ENCODE measurements around the gene ASB15.
"Not testable (repeated sequence)": the region's sequence is repeated elsewhere in the genome, so short reads cannot be mapped to it uniquely, and the experiment has no call there.

ASB15 gene

DNA sequence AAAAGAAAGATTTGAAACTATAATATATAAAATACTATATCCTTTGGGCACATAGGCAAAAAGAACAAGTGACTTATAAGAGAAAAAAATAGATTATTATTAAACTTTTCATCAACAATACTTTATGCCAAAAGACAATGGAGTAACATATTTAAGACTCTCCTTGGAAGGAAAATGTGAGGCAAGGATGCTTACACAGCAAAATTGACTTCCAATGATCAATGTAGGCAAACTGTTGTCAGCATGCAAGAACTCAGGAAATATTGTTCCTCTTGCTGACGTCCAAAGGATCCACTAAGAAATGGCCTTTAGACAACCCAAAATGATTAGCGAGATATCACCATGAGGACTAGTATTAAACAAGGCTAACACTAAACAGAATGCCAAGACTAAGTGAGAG lies 31.2 kb downstream of the ASB15 start:
- intact Hi-C loops (cut with DNase I): no loop called here
- no peak for DNase-seq

DNA sequence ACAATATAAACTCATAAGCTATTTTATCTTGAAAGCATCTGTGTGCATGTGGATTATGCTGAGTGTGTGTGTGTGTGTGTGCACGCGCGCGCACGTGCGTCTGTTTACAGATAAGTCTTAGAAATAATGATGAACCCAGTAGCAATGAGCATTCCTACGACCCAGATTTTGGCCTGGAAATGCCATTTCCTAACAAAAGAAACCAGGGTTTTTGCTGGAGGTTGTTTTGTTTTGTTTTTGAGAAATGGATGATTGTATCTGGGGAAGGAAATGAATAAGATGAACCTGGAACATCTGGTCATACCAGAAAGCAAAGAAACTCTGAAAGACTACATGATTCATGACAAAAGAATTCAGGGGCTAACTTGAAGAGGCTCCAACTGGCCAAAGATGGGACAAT lies 31.9 kb downstream of the ASB15 start:
- no peak for DNase-seq
- intact Hi-C loops (cut with DNase I): no loop called here

DNA sequence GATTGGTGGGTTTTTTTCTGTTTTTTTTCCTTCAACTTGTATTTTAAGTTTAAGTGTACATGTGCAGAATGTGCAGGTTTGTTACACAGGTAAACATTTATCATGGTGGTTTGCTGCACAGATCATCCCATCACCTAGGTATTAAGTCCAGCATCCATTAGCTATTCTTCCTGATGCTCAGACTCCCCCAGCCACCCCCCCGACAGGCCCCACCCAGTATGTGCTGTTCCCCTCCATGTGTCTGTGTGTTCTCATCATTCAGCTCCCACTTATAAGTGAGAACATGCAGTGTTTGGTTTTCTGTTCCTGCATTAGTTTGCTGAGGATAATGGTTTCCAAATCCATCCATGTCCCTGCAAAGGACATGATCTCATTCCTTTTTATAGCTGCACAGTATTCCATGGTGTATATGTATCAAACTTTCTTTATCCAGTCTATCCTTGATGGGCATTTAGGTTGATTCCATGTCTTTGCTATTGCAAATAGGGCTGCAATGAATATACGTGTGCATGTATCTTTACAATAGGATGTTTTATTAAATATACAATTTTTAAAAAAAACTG lies 32.5 kb downstream of the ASB15 start:
- DNase-seq; intact Hi-C loops (cut with DNase I): not testable (repeated sequence)

DNA sequence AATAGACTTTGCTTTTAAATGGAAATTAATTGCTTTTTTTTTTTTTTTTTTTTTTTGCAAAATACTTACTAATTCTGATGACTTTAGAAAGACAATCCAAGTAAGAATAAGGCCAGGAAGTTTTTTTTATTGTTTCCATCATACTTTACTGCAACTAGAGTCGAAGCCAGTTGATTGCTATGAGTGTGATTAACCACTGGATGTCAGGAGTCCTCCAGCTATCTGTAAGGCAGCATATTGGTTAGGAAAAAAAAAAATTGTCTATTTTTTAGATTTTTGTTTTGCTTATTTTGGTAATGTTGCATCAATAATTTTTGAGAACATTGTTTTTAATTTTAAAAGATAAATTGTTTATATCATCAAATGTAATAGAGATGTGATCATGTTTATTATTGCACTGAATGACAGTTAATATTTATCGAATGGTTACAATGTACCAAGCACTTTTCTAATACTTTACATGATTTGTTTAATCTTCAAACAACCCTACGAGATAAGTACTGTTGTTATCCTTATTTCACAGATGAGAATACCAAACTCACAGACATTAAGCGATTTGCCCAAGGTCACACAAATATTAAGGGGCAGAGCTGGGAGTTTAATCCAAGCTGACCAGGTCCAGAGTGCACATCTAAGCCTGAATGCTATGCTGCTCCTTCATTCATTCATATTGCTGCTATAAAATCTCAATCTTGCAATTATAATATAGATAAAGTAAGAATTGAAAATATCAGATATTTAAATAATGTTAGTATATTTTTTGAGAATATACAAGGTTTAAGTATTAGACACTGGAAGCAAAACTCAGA lies 34.1 kb downstream of the ASB15 start:
- intact Hi-C loops (cut with DNase I): no loop called here
- DNase-seq: no peak

DNA sequence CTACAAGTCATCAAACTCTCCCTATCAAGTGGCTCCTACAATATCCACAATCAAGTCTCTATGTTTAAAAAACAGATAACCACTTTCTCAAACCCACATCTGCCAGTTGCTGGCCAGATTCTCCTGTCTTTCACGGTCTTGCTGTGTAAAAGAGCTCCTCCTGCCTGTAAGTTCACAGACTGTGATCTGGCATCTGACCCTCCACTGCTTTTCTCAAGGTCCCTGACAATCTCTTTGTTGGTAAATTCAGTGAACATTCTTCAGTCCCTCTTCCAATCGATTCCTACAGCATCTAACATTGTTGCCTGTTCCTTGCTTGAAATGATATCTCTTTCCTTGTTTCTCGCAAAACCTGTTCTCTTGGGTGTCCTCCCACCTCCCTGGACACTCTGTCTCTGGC lies 35.6 kb downstream of the ASB15 start:
- DNase-seq: no peak
- intact Hi-C loops (cut with DNase I): no loop called here

DNA sequence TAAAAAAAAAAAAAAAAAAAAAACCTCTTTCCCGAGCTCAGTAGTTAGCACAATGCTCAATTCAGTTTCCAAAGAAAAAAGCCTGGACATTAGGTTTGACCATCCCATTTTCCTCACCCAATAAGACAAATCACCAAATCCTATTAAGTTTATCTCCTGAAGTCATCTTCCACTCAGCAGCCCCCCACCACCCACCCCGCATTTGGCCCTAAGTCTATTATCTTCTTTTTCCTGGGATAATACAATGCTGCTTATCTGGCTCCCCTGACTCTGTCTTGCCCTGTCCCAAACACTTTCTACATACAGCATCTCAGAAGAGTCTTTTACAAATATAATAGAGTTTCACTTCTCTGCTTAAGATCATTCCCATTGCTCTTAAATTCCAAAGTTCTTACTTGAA lies 36.3 kb downstream of the ASB15 start:
- intact Hi-C loops (cut with DNase I): no loop called here
- DNase-seq: no peak

DNA sequence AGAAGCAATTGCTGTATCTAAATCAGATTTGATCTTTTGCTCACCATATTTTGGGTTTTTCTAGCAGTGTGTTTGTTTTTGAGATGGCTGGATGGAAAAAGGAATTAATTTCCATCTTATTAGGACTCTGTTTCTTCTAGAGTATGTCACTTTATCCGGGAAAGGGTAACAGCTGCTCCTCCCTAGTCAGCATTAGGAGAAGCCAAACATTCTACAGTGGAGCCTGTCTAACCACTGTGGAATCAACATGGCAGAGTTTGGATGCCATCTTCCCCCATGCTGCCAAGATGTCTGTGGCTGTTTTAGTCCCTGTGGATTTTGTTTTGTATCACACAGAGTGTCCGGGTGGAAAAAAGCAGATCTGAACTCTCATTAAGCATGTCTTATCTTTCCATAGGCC lies 38.0 kb downstream of the ASB15 start:
- intact Hi-C loops (cut with DNase I): no loop called here

DNA sequence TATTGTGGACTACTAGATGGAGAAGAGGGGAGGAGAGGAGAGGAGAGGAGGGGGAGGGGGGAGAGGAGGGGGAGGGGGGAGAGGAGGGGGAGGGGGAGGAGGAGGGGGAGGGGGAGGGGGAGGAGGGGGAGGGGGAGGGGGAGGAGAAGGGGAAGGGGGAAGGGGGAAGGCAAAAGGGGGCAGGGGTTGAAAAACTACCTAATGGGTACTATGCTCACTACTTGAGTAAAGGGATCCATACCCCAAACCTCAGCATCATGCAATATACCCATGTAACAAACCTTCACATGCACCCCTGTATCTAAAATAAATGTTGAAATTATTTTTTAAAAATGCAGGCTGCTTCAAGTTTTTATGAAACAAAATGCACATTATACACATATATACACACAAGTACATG lies 39.0 kb downstream of the ASB15 start:
- no peak for DNase-seq
- intact Hi-C loops (cut with DNase I): no loop called here

More for the DNA sequence above, 38.0 kb downstream of the ASB15 start:
- DNase-seq: no peak

DNA sequence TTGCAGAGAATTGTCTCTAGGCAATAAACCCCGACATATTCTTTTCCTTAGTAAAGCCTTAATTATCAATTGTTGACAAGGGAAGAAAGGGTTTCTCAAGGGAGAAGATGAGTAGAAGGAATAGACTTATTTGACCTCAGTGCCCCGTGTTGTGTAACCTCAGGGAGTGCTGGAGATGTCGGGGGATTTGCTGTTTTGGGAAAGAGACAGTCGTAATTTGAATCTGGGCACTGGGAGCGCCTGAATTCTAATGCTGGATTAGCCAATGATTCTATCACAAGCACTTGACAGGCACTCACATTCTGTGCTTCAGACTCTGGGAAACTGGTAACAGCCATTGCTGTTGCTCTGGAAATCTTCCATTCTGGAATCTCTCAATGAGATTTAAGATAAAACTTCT lies 40.3 kb downstream of the ASB15 start:
- no peak for DNase-seq
- intact Hi-C loops (cut with DNase I): no loop called here

DNA sequence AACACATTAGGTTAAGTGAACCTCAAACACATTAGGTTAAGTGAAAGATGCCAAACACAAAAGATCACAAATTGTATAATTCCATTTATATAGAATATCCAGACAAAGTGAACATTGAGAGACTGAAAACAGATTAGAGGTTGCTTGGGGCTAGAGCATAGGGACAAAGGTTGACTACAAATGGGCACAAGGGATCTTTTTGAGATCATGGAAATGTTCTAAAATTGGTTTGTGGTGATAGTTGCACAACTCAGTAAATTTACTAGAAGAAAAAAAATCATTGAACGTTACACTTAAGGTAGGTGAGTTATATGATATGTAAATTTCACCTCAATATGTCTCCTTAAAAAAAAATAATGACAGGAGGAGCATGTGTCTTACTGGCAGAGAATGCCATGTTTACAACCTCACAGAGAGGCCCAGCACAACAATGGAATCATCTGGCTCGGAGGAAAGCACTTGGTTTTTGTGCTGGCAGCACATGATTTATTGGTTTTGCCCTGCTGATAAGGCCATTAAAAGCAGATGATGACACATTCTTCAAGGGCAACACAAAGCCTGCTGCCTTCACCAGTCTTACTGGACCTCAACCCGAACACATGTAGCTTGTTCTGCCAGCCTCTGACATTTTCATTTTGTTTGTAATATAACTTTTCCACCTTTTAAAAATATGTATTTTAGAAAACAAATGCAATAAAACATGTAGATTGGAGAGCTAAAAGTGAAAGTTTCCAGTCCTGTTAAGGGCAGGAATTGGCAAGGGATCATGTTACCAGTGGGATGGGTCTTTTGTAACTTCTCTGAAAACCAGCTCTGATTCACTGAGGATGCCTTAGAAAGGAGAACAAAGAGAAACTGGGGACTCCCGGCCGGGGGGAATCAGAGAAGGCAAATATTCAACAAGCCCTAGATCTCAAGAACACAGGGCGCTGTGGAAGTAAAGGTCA lies 42.1 kb downstream of the ASB15 start:
- intact Hi-C loops (cut with DNase I): no loop called here
- DNase-seq: no peak

DNA sequence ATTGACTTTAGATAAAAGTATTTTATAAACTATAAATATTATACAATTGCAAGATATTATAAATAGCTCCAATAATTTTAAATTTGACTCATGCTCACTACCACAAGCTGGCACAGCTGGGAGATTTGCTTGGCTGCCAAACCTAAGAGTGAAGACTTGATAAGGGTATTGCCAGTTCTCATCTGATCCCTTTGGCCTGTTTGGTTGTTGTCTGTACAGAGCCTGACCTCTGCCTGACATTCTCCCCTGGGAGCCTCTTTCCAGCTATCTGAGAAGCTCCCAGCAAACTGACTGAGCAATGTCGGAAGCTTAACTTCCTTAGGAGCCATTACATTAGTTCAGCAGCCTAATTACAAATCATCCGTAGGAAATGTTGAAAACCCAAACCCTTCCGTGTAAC lies 43.9 kb downstream of the ASB15 start:
- no peak for DNase-seq
- intact Hi-C loops (cut with DNase I): no loop called here

DNA sequence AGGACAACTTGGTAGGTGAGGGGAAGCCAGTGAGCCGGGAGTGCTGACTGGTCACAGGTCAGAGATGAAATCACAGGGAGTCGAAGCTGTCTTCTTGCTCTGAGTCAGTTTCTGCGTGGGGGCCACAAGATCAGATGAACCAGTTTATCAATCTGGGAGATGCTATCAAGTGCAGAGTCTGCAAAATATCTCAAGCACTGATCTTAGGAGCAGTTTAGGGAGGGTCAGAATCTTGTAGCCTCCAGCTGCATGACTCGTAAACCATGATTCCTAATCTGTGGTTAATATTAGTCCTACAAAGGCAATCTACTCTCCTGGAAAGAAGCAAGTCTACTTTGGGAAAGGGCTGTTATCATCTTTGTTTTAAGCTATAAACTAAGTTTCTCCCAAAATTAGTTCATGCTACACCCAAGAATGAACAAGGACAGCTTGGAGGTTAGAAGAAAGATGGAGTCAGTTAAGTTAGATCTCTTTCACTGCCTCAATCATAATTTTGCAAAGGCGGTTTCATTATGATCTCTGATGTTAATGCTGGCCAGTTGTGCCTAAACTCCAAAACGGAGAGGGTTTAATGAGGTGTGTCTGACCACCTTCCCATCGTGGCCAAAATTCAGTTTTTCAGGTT lies 45.6 kb downstream of the ASB15 start:
- DNase-seq: no peak
- intact Hi-C loops (cut with DNase I): no loop called here

DNA sequence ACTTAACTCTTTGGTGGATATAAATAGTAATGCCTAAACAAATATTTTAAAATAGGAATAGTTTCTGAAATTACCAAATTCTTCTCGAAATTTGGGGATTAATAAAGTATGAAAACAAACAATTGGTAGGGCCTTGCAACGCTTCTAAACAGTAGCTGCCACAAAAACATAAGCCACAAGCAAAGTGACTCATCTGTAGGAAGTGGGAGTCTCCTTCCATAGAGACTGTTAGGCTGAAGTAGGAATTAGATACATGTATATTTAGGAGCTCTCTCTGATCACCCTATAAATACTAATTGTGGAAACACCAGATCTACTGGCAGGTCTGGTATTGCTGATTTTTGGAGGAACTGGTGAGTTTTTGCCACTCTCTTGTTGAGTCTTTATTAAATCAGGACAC lies 48.3 kb downstream of the ASB15 start:
- DNase-seq: no peak
- intact Hi-C loops (cut with DNase I): no loop called here

DNA sequence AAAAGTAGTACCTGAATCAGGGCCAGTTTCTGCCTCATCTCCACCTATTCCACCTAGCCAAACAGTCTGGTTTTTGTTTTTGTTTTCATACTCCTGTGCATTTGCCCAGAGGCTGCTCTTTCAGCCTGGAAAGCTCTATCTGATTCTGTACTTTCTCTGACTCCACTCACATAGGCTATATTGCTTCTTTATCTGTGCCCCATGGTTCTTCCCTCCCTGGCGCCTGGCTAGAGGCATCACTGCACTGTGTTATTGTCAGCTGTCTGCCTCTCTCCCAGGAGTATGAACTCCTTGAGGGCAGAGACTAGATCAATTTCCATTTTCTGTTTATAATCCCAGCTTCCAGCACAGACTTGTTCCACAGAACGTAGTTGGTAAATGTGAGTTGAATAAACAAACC lies 49.0 kb downstream of the ASB15 start:
- no peak for DNase-seq
- intact Hi-C loops (cut with DNase I): no loop called here

DNA sequence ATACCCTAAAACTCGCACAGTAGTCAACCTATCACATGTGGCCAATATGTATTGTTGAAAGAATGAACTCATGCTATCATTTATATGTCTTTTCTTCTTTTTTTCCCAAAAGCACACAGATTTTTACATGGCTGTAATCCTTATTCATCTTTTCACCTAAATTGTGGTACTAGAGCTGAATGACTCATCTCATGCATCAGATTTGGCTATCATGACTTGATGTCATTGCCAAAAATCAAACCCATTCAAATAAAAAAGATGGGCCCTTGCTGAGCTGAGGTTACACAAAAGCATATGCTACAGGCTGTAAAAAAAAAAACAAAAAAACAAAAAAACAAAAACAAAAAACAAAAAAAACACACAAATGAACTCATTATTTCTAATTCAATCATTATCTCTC lies 50.8 kb downstream of the ASB15 start:
- intact Hi-C loops (cut with DNase I): no loop called here
- no peak for DNase-seq

DNA sequence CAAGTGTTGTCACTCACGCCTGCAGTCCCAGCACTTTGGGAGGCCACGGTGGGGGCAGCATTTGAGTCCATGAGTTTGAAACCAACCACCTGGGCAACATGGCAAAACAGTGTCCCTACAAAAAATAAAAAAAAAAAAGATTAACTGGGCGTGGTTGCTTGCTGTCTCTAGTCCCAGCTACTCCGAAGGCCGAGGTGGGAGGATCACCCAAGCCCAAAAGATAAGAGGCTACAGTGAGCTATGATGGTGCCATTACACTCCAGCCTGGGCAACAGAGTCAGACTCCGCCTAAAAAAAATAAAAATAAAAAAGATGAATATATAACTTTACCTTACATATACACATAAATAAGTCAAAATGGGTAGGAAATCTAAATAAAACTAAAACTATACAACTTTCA lies 51.5 kb downstream of the ASB15 start:
- no peak for DNase-seq
- intact Hi-C loops (cut with DNase I): no loop called here

DNA sequence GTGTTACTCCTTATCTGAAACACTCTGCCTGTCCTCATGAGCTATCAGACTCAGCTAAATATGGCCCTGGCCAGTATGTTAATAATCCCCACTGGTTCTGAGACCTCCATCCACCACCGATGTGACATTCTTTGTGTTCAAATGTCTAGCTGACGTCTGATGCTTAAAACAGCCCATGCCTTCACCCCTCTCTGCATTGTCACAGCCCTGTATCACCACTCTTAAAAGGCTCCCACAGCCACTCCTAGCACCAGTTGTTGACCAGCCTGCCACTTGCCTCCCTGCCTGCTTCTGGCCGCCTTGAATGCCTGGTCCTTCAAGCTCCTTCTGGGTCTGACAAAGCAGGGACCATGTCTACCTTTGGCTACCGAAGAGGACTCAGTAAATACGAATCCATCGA lies 54.0 kb downstream of the ASB15 start, which contains the start of gene LMOD2:
Gene LMOD2 (plus strand): TSS at position 253 of the 400 bp plus-strand sequence. CDS start 98 bp downstream, at position 351.
- intact Hi-C loops (cut with DNase I): no loop called here
- no peak for DNase-seq

DNA sequence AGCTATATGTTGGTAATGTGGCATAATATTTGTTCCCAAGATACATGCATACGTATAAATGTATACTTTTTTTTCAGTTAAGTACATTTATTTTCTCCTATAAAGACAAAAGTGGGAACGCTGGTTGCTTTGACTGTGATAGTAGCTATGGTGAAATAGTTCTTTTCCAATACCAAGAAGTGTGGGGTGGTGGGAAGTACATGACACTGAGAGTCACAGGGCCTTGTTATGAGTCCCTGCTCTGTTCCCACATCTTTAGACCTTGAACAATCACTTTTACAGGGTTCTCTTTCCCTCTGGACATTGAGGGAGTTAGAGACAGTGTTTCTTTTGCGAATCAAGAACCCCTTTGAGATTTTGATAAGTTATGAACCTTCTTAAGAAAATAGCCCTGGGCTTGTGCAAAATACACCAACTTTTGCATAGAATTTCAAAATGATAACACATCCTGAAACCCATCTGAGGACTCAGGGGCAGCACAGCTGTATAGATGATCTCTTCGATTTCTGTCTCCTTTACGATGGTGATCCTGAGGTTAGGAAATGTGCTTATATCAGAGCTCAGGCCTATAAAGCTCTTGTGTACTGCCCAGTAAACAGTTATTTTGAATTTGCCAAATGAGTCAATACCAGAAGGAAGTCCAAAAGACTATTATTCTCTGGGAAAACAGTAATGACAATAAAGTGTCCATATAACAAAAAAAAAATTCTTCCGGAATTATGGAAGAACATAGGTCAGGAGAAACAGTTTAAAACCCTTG lies 55.1 kb downstream of the ASB15 start:
- intact Hi-C loops (cut with DNase I): no loop called here
- DNase-seq: no peak

DNA sequence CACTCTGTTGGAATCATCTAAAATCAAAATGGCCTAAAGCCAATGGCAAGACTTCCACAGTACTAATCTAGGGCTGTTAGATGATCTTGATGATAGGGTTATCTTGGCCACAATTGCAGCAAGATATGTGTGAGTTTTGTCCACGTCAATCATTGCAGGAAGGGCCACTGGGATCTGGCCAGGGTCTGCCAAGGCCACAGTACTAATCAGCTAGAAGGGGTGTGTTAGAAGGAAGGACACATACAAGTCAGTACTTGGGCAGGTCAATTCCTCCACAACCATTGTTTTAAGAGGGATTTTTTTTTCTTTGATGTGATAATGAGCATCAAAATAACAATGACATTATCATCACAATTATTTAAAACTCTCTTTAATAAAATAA lies 55.7 kb downstream of the ASB15 start:
- DNase-seq: no peak
- intact Hi-C loops (cut with DNase I): no loop called here

All from head of caudate nucleus (tissue), 42 donors.